Measurements from ENCODE around the gene TRAPPC2L. TPM values are rescaled to one million over a fixed set of nuclear protein-coding genes. Genes with fewer than 3 reads are reported as not detected.

TRAPPC2L gene, protein sequence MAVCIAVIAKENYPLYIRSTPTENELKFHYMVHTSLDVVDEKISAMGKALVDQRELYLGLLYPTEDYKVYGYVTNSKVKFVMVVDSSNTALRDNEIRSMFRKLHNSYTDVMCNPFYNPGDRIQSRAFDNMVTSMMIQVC
- 55.5 and 65.1 TPM in 2 replicates for total RNA-seq
- total RNA-seq (2013): 37.2 TPM
- polyA plus RNA-seq: 29.7 and 33.5 TPM in 2 replicates
- 30.7 and 42.0 TPM in 2 replicates for polyA minus RNA-seq

DNA sequence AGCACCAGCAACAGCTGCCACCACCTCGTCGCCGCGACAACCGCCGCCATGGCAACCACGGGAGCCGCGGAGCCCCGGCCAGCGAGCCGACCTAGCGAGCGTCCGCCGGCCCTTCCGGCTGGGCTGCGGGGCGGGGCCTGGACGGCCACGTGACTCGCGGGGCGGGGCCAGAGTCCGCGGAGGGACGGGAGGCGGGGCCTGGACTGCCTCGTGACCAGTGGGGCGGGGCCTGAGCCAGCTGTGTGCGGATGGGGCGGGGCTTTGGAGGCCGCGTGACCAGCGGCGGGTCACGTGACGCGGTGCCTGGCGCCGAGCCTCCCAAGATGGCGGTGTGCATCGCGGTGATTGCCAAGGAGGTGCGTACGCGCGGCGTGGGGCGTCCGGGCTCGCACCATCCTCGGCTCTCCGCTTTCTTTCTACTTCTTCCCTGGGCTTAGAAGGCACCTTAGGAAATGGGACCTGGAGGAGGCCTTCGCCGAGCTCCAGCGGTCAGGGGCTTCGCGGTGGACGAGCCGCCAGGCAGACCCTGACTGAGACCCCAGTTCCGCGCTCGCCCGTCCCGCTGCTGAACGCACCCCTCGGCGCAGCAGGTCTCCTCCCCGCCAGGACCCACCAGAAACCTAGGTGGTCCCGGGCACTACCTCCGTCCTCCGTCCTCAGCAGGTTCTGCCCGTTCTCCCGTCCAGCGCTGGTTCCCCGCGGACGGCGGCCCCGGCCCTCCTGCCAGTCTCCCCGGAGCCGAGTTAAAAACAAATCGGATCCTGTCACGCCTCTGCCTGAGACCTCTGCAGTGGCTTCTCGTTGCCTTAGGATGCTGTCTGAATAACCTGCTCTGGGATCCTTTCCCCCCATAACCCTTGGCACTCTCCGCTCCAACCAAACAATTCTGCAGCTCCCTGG is at the start of gene TRAPPC2L, which contains the start of gene GALNS:
Gene TRAPPC2L, plus strand, starts transcription at position 300 of the 900 bp plus-strand sequence. Its CDS starts 24 bp downstream, at position 324.
Gene GALNS, minus strand, starts transcription at position 120 of the 900 bp plus-strand sequence. Its CDS starts 70 bp downstream, at position 50.
- DNase-seq: peak; percentile 97
- Histone ChIP-seq H3K79me2 (ENCODE audit: control insufficient read depth, insufficient read depth, low read length) (peaks cover 46% of the 10 kb centered on the region), H4K20me1 (ENCODE audit: control insufficient read depth, insufficient read depth, low read length, poor library complexity, severe bottlenecking) (peaks cover 40% of the 10 kb centered on the region), H3K27ac (ENCODE audit: low read length in 2 of 2) (peak within 1 kb of the TSS; percentile 63 to 84), H3K4me1 (ENCODE audit: control insufficient read depth in 2 of 2, insufficient read depth in 2 of 2, low read length in 2 of 2) (peaks cover 30 to 36% of the 10 kb centered on the region in 2 donors), H3K4me3 (ENCODE audit: control extremely low read depth in 1 of 5, extremely low read depth in 1 of 5, insufficient read depth in 1 of 5, low read depth in 2 of 5, low read length in 4 of 5) (peak within 1 kb of the TSS; percentile 80 to 98 (median 93)), H3K36me3 (replicated peaks in 1 of 2; ENCODE audit: control extremely low read depth in 1 of 2, control insufficient read depth in 1 of 2, extremely low read depth in 1 of 2, insufficient read depth in 2 of 2, low read length in 1 of 2) (peaks cover 0 to 27% of the 10 kb centered on the region in 2 experiments), H2AFZ (ENCODE audit: insufficient read depth, low read depth, low read length, poor library complexity, severe bottlenecking) (peak within 1 kb of the TSS; percentile 92), H3K9ac (ENCODE audit: low read length) (peak within 1 kb of the TSS; percentile 87), H3K27me3 (replicated peaks in 1 of 4; ENCODE audit: control extremely low read depth in 1 of 4, control insufficient read depth in 3 of 4, insufficient read depth in 4 of 4, low read length in 3 of 4) (no peaks in the 10 kb centered on the region), H3K4me2 (replicated peaks; ENCODE audit: low read depth, low read length, poor library complexity, severe bottlenecking) (peak within 1 kb of the TSS; percentile 91), H3K9me3 (ENCODE audit: control extremely low read depth in 1 of 3, control insufficient read depth in 2 of 3, insufficient read depth in 1 of 3, low read length in 2 of 3) (no peaks in the 10 kb centered on the region)
- peaks cover 38% of the 10 kb centered on the region for H3K4me1 Mint-ChIP-seq
- peak; percentile 91 for ATAC-seq (ENCODE audit: low read depth)
- no peaks in the 10 kb centered on the region for H3K27me3 Mint-ChIP-seq
- WGBS (ENCODE audit: insufficient coverage): under 1% methylated on average over 87 of the region's 87 CpGs
- no peak for TF ChIP-seq EZH2 (IDR thresholded peaks at IDR 0.05; ENCODE audit: borderline replicate concordance, insufficient read depth, low read depth, low read length, poor library complexity, severe bottlenecking)
- no peak for TF ChIP-seq CTCF (IDR thresholded peaks at IDR 0.05)
- intact Hi-C loops (cut with micrococcal nuclease): loop anchor here (1.0 to 2.0 kb wide), 7 partner anchors 45 to 360 kb away; partner anchors contain the start of genes CDH15, CDT1, PIEZO1 and ZNF778
- H3K27ac Mint-ChIP-seq: peak within 1 kb of the TSS; percentile 94
- H3K4me3 Mint-ChIP-seq: peak within 1 kb of the TSS; percentile 97
- ChIA-PET POLR2A (interaction anchor here (0.6 to 1.9 kb wide), 6 partner anchors 9 to 360 kb away, joined by 3 to 11 read pairs (median 3); partner anchors contain the start of genes APRT and ZNF778), CTCF (interaction anchor here (1.0 to 3.0 kb wide), 19 partner anchors 10 to 770 kb away, joined by 3 to 50 read pairs (median 4); partner anchors contain the start of genes APRT, PABPN1L, PIEZO1 and ZNF778)
- no peaks in the 10 kb centered on the region for H3K9me3 Mint-ChIP-seq (ENCODE audit: insufficient read depth)
